Immature natural killer cell (primary cell): Measurements from ENCODE around the gene NKAPD1. TPM values are rescaled to one million over a fixed set of nuclear protein-coding genes. Genes with fewer than 3 reads are reported as not detected.

Experiments used
- DNase-seq, 3 donors: peaks; one replicate each; pipeline ENCODE4 v3.0.0; 2022; ENCODE audit warnings: mixed read lengths in 1 of 3
- H3K27ac Mint-ChIP-seq, 6 donors: one replicate each; pipeline ENCODE4 v1.8.0; 2020; ENCODE audit warnings: mixed read lengths in 6 of 6, mild to moderate bottlenecking in 5 of 6, inconsistent platforms in 4 of 6, moderate library complexity in 3 of 6
- H3K27me3 Mint-ChIP-seq, 3 donors: one replicate each; pipeline ENCODE4 v1.8.0; 2020 to 2021; ENCODE audit warnings: low read depth in 3 of 3, mild to moderate bottlenecking in 3 of 3, mixed read lengths in 3 of 3, moderate library complexity in 3 of 3, inconsistent platforms in 1 of 3
- H3K36me3 Mint-ChIP-seq, 3 donors: one replicate each; pipeline ENCODE4 v1.8.0; 2020; ENCODE audit warnings: mixed read lengths in 3 of 3, inconsistent platforms in 2 of 3, mild to moderate bottlenecking in 2 of 3
- H3K4me1 Mint-ChIP-seq, 2 donors: one replicate each; pipeline ENCODE4 v1.8.0; 2020; ENCODE audit warnings: inconsistent platforms in 2 of 2, mild to moderate bottlenecking in 2 of 2, mixed read lengths in 2 of 2, moderate library complexity in 1 of 2
- H3K4me3 Mint-ChIP-seq, 5 donors: one replicate each; pipeline ENCODE4 v1.8.0; 2020; ENCODE audit warnings: mild to moderate bottlenecking in 5 of 5, mixed read lengths in 5 of 5, inconsistent platforms in 3 of 5, moderate library complexity in 3 of 5
- H3K9me3 Mint-ChIP-seq, 6 donors: one replicate each; pipeline ENCODE4 v1.8.0; 2020; ENCODE audit warnings: mild to moderate bottlenecking in 6 of 6, mixed read lengths in 6 of 6, inconsistent platforms in 4 of 6, moderate library complexity in 3 of 6
- polyA plus RNA-seq, 3 donors: library from polyadenylated mRNA; unstranded; fragments of 300-500 nt; fragmentation: Illumina TruSeq; gene quantifications; one replicate each; pipeline ENCODE4 v1.2.3, GENCODE V29; 2021

Gene NKAPD1
- polyA plus RNA-seq, 3 donors from 2014 or later = 5.9 to 13.7 (median 11.4) TPM

DNA sequence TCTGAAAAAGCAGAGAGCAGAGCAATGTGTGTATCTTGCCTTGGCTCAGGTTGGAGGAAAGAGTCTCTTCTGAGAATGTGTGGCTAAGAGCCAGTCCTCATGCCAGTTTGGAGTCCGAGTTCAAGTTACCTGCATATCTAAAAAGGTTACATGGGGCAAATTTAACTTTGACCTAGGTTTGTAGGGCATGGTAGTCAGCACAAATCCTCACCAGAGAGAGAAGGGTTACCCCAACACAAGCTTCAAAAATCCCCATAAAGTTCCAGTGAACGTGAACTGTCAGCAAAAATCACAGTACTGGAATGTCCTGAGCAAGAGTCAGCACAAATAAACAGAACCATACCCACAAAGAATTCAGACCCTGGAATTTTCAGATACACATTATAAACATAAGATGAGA lies 26.4 kb downstream of the NKAPD1 start:
- H3K9me3 Mint-ChIP-seq = no peaks in the 10 kb centered on the region
- no peak overlapping the region for H3K27ac Mint-ChIP-seq
- no peak for DNase-seq

DNA sequence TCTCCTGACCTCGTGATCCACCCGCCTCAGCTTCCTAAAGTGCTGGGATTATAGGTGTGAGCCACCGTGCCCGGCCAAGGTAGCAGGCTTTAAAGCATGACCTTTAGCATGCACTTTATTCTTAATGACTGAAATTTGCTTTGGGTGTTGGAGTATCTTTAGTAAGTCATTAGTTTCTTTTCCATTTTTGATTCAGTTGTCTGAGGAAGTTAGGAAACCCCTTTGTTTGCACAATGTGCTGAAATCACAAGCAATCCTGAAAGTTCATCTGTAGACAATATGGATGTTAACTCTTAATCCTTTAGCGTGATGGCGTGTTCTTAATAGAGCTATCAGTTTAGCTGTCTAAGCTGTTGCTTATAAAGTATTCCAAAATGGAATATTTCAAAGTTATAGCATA lies 29.3 kb downstream of the NKAPD1 start:
- no peaks in the 10 kb centered on the region for H3K27me3 Mint-ChIP-seq
- no peak overlapping the region for H3K4me3 Mint-ChIP-seq
- H3K9me3 Mint-ChIP-seq = no peaks in the 10 kb centered on the region
- peaks cover 2 to 3% (median 3%) of the 10 kb centered on the region in 3 donors for H3K36me3 Mint-ChIP-seq
- H3K27ac Mint-ChIP-seq = no peak overlapping the region
- H3K4me1 Mint-ChIP-seq = no peaks in the 10 kb centered on the region
- DNase-seq = no peak

More for the DNA sequence above, 26.4 kb downstream of the NKAPD1 start:
- H3K4me1 Mint-ChIP-seq = no peaks in the 10 kb centered on the region
- no peaks in the 10 kb centered on the region for H3K27me3 Mint-ChIP-seq
- no peak overlapping the region for H3K4me3 Mint-ChIP-seq
- H3K36me3 Mint-ChIP-seq = peaks cover 11 to 18% (median 13%) of the 10 kb centered on the region in 3 donors

DNA sequence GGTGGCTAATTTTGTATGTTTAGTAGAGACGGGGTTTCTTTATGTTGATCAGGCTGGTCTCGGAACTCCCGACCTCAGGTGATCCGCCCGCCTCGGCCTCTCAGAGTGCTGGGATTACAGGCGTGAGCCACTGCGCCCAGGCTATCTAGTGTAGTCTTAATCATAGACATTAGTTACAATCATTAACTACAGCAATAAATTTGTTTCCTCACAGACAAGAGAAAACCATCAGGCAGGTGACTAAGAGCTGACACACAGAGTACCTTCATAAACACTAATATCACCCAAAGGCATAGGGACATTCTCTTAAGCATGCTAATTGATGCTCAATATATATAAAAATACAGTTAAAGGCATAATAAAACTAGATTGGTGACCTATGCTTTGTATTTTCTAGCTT lies 32.0 kb downstream of the NKAPD1 start:
- Mint-ChIP-seq H3K4me3 (no peak overlapping the region), H3K27me3 (no peaks in the 10 kb centered on the region), H3K9me3 (no peaks in the 10 kb centered on the region), H3K4me1 (no peaks in the 10 kb centered on the region), H3K36me3 (peaks cover 0 to 3% (median 0%) of the 10 kb centered on the region in 3 donors), H3K27ac (no peak overlapping the region)
- no peak for DNase-seq

DNA sequence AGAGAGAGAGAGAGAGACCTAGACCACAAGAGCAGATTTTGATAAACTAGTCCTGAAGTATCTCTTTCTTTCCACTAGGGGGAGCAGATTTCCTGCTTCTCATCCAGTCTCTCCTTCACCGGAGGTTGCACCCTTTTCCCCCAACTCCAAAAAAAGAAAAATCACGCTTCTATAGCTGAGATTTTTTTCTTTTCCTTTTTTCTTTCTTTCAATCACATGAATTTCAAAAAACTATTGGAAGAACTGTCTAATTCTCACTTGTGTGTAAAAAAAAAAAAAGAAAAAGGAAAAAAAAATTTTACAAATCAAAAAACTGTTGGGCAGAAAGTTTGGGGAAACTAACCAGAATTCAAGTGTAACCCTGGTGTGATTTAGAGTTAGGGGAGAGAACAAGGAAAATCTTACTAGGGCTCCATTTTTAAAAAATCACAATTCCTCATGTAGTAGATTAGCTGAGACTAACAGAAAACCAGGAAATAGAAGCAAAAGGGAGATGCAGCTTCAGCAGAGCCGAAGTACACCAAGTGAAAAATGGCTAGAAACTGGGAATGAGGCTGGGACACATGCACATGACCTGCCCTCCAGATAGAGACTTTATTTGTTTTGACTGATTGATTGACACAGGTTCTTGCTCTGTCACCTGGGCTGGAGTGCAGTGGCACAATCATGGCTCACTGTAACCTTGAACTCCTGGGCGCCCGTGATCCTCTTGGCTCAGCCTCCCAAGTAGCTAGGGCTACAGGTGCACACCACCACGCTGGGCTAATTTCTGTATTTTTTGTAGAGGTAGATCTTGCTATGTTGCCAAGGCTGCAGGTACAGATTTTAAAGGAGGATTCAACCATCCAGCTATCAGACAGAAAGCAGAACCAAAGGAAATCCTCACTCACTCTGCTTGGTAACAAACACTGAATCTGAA lies 39.7 kb downstream of the NKAPD1 start:
- peak overlapping the region in 1 of 5 donors; percentile 27 for H3K4me3 Mint-ChIP-seq
- no peak overlapping the region for H3K27ac Mint-ChIP-seq
- H3K4me1 Mint-ChIP-seq = peaks cover 2 to 4% of the 10 kb centered on the region in 2 donors
- no peaks in the 10 kb centered on the region for H3K9me3 Mint-ChIP-seq
- H3K27me3 Mint-ChIP-seq = no peaks in the 10 kb centered on the region
- peaks cover 0 to 6% (median 3%) of the 10 kb centered on the region in 3 donors for H3K36me3 Mint-ChIP-seq
- DNase-seq = peak; percentile 45 to 60 (median 52)

DNA sequence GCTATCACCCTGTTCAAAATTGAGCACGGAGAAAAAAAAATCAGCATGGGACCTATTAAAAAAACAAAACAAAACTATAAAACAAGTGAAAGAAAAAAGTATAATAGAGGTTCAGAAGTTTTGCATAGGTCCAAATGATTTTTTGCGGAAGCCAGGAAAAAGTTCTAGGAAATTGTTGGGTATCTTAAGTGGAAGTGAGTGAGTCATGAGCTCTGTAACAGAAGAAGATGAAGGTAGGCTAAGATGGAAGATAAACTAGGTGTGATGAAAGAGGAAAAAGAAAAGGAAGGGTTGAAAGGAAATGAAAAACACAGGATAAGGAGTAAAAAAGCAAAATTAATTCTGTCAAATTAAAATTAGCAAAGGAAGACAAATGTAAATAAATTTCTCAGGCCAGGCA lies 40.4 kb downstream of the NKAPD1 start:
- no peak overlapping the region for H3K4me3 Mint-ChIP-seq
- H3K27me3 Mint-ChIP-seq = no peaks in the 10 kb centered on the region
- H3K9me3 Mint-ChIP-seq = no peaks in the 10 kb centered on the region
- peaks cover 2 to 4% of the 10 kb centered on the region in 2 donors for H3K4me1 Mint-ChIP-seq
- DNase-seq = no peak
- no peak overlapping the region for H3K27ac Mint-ChIP-seq
- H3K36me3 Mint-ChIP-seq = peaks cover 0 to 9% (median 3%) of the 10 kb centered on the region in 3 donors

DNA sequence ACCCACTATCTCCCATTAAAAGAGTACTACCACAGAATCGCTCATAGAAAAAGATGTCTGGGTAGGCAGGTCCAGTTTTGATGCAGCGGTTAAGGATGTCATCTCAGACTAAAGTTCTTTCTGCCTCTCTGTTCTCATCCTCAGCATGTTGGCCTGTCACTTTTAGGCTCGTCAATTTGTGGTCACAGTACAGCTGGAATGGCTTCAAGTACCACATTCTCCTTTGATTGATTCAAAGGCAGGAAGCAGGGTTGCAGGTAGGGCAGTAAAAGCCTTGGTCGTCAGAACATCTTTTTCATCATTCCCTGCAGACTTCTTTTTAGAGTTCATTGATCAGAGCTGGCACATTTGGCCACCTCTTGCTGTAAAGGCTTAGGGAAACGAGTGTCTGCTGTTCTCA lies 41.3 kb downstream of the NKAPD1 start:
- Mint-ChIP-seq H3K27ac (no peak overlapping the region), H3K27me3 (no peaks in the 10 kb centered on the region), H3K4me3 (no peak overlapping the region), H3K4me1 (peaks cover 2 to 4% of the 10 kb centered on the region in 2 donors), H3K9me3 (no peaks in the 10 kb centered on the region), H3K36me3 (peaks cover 0 to 11% (median 3%) of the 10 kb centered on the region in 3 donors)
- no peak for DNase-seq

DNA sequence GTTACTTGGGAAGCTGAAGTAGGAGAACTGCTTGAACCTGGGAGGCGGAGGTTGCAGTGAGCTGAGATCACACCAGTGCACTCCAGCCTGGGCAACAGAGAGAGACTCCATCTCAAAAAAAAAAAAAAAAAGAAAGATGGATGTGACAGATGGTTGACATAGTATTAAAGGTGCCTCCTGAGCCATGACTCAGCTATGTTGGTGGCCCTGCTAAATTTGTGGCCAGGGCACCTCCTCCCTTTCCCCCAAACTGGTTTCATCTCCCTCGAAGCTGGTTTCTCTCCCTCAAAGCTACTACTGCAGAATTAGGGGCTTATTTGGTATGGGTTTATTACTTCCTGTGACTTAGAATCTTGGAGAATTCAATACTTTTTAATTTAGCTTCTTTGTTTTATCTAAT lies 44.1 kb downstream of the NKAPD1 start:
- H3K27ac Mint-ChIP-seq = no peak overlapping the region
- no peak overlapping the region for H3K4me3 Mint-ChIP-seq
- no peaks in the 10 kb centered on the region for H3K27me3 Mint-ChIP-seq
- peaks cover 2 to 4% of the 10 kb centered on the region in 2 donors for H3K4me1 Mint-ChIP-seq
- peaks cover 0 to 11% (median 3%) of the 10 kb centered on the region in 3 donors for H3K36me3 Mint-ChIP-seq
- no peaks in the 10 kb centered on the region for H3K9me3 Mint-ChIP-seq
- DNase-seq = no peak

DNA sequence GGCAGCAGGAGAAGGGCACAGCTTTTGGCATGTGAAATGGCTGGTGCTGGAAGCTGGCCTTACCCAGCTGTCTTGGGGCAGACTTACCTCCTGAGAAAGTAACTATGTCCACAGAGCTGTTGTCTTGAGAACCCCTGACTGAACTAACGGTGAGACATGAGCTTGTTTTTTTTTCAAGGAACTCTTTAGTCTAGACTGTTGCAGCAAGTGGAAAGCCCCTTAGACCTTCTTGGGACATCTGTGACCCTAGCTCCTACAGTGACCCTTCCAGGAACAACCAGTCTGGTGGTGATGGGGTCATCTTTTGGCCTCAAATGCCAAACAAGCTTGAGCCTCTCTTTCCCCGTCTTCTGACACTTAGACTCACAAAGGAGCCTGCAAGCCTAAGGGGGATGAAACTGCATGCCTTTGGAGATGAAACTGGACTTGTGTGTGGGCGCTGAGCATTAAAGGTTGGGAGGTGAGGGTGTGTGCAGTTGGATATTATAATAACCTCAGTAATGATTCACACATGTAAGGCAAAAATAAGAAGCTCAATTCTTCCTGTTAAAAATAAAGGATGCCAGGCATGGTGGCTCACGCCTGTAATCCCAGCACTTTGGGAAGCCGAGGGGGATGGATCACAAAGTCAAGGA lies 48.0 kb downstream of the NKAPD1 start:
- H3K9me3 Mint-ChIP-seq = no peaks in the 10 kb centered on the region
- no peak for DNase-seq
- H3K27me3 Mint-ChIP-seq = no peaks in the 10 kb centered on the region
- no peaks in the 10 kb centered on the region for H3K4me1 Mint-ChIP-seq
- H3K36me3 Mint-ChIP-seq = peaks cover 3 to 8% (median 5%) of the 10 kb centered on the region in 3 donors
- H3K27ac Mint-ChIP-seq = no peak overlapping the region
- H3K4me3 Mint-ChIP-seq = no peak overlapping the region

DNA sequence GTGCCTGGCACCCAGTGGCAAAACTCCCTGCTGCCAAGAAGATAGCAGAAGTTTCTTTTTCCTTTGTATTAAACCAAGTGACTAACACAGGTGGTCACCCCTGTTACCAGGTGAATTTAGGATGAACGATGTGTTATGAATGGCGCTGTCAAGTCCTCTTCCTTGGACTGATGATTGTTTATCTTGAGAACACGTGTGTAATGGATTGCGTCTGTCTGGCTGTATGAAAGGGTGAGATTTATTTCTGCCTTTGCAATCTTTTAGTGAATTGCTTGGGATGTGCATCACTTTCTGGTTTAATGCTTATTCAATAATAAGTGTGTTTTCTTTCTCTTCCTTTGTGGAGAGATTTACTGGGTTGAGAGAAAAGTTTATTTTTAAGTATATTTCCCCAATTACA lies 49.0 kb downstream of the NKAPD1 start:
- no peaks in the 10 kb centered on the region for H3K4me1 Mint-ChIP-seq
- H3K36me3 Mint-ChIP-seq = peaks cover 5 to 8% (median 7%) of the 10 kb centered on the region in 3 donors
- no peak overlapping the region for H3K4me3 Mint-ChIP-seq
- no peaks in the 10 kb centered on the region for H3K9me3 Mint-ChIP-seq
- no peak for DNase-seq
- no peak overlapping the region for H3K27ac Mint-ChIP-seq
- no peaks in the 10 kb centered on the region for H3K27me3 Mint-ChIP-seq

DNA sequence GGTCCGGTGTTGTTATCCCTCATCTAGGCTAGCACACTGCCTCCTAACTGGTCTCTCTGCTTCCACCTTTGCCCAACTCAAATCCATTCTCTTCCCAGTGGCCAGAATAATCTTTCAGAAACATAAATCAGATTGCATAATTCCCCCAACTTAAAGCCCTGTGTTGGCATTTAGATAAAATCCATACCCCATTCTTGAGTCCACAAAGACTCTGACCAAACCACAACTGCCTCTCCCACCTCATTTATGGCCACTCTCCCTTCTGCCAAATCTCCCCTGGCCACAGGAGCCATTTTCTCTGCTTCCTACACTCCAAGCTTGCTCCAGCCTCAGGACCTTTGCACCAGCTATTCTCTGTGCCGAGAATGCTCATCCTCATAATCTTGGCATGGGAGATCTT lies 53.0 kb downstream of the NKAPD1 start:
- H3K27me3 Mint-ChIP-seq = peaks cover 0 to 1% (median 0%) of the 10 kb centered on the region in 3 donors
- peak overlapping the region in 1 of 6 donors; percentile 49 for H3K27ac Mint-ChIP-seq
- peaks cover 0 to 8% (median 5%) of the 10 kb centered on the region in 3 donors for H3K36me3 Mint-ChIP-seq
- H3K4me3 Mint-ChIP-seq = no peak overlapping the region
- H3K4me1 Mint-ChIP-seq = peaks cover 6 to 8% of the 10 kb centered on the region in 2 donors
- peaks cover 0 to 2% (median 0%) of the 10 kb centered on the region in 6 donors for H3K9me3 Mint-ChIP-seq
- no peak for DNase-seq

DNA sequence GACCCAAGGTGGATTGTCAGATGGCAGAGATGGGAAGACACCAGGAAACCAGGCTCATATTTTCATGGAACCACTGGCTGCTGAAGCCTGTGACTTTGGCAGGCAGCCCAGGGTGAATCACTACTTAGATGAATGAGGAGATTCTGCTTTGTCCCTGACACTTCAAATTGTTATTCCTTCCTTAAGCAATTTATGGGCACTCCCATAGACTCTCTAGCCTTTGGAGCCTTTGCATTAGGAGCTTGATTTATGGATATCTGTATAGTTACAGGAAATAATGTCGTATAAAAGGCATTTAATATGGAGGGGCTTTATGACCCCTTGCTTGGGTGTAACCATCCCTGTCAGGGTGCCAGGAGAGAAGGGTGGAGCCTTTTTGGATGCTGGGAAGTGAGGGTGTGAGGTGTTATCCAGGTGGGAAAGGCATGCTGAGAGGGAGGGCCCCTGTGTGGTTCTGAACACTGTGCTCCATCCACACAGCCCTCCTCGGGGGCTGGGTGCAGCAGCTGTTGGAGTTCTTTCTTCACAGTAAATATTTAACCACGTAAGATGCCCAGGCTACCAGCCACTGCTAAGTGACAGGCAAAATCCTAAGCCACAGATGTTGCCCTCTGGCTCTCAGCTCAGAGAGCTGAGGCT lies 54.5 kb downstream of the NKAPD1 start:
- peaks cover 0 to 8% (median 5%) of the 10 kb centered on the region in 3 donors for H3K36me3 Mint-ChIP-seq
- peaks cover 0 to 2% (median 0%) of the 10 kb centered on the region in 6 donors for H3K9me3 Mint-ChIP-seq
- no peak overlapping the region for H3K27ac Mint-ChIP-seq
- no peak for DNase-seq
- H3K4me3 Mint-ChIP-seq = no peak overlapping the region
- H3K27me3 Mint-ChIP-seq = peaks cover 0 to 1% (median 0%) of the 10 kb centered on the region in 3 donors
- peaks cover 17 to 21% of the 10 kb centered on the region in 2 donors for H3K4me1 Mint-ChIP-seq

DNA sequence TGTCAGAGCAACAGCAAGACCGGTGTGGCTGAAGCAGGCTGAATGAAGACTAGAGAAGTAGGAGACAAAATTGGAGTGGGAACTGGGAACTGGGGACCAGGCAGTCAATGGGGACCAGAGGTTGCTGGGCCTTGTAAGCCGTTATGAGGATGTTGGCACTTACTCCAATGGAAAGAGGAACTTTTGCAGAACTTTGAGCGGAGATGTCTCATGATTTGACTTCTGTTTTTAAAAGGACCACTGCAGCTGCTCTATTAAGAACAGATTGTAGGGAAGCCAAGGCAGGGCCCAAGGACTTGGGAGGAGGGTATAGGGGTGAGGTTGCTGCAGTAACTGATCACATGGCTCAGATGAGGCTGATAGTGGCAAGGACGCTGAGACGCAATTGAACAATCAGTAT lies 55.6 kb downstream of the NKAPD1 start:
- H3K27ac Mint-ChIP-seq = no peak overlapping the region
- no peak overlapping the region for H3K4me3 Mint-ChIP-seq
- peaks cover 17 to 23% of the 10 kb centered on the region in 2 donors for H3K4me1 Mint-ChIP-seq
- H3K9me3 Mint-ChIP-seq = peaks cover 0 to 2% (median 0%) of the 10 kb centered on the region in 6 donors
- H3K36me3 Mint-ChIP-seq = peaks cover 0 to 8% (median 5%) of the 10 kb centered on the region in 3 donors
- no peak for DNase-seq
- H3K27me3 Mint-ChIP-seq = peaks cover 0 to 1% (median 0%) of the 10 kb centered on the region in 3 donors

DNA sequence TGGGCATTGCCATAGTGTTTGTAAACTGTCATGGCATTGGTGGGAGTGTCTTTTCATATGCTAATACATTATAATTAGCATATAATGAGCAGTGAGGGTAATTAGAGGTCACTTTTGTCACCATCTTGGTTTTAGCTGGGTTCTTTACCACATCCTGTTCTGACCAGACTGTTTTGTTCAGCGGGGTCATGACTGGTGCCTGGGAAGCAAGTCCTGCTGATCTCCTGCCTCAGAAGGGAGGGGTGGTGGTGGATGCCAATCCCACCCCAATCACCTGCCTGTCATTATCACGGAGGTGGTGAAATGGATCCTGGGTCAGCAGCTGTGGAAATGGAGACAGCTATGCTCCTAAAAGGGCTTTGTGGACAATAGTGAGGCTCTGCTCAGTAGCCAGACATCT lies 58.6 kb downstream of the NKAPD1 start:
- Mint-ChIP-seq H3K4me3 (peak overlapping the region in 3 of 5 donors; percentile 15 to 59 (median 33)), H3K36me3 (peaks cover 0 to 5% (median 0%) of the 10 kb centered on the region in 3 donors), H3K27me3 (peaks cover 0 to 2% (median 1%) of the 10 kb centered on the region in 3 donors), H3K4me1 (peaks cover 17 to 23% of the 10 kb centered on the region in 2 donors), H3K27ac (peak overlapping the region in 3 of 6 donors; percentile 6 to 31 (median 22)), H3K9me3 (peaks cover 0 to 2% (median 0%) of the 10 kb centered on the region in 6 donors)
- peak; percentile 13 to 20 (median 17) for DNase-seq
